ENCODE measurements around the gene DPF3.
"Not testable (repeated sequence)": the region's sequence is repeated elsewhere in the genome, so short reads cannot be mapped to it uniquely, and the experiment has no call there.

The DPF3 gene

DNA sequence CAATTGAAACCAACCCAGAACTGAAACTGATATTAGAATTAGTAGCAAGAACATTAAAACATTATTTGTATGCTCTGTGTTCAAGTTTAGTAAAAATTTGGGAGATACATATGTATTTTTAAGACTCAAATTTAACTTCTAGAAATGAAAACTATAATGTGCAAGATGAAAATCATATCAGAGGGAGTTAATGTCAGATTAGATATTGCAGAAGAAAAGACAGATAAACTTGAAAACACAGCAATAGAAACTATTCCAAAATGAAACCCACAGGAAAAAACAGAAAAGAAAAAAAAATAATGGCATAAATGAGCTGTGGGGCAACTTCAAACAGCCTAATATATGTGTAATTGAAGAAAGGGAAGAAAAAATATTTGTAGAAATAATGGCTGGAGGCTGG lies 134.9 kb downstream of the DPF3 start:
- no peak for DNase-seq

DNA sequence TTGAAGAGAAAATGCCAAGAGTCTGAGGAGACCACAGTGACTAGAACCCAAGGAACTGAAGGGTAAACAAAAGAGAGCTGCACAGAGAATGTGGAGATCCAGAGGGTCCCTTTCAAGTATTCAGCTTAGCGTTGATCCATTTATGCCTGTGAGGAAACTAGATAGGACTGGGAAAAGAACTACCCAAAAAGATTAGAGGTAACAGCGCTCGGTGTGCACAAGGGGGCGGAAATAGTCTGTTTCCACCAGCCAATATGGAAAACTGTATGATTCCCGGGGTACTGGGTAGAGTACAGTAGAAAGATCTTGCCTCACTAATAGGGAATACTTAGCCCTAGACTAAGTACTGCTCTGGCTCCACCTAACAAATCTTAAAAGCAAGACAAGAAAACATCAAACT lies 135.5 kb downstream of the DPF3 start:
- DNase-seq: no peak

DNA sequence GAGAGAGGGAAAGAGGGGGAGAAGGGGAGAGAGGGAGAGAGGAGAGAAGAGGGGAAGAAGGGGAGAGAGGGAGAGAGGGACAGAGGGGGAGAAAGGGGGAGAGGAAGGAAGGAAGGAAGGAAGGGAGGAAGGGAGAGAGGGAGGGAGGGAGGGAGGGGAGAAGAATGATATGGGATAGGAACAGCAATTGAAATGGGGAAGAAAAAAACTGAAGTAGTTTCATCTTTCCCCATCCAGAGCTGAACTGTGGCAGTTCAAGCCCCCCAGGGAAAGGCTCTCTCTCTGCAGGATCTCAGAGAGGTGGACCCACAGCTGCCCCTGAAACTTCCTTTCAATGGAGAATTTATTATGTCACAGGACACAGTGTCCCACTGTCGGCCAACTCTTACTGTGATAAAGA lies 136.9 kb downstream of the DPF3 start:
- DNase-seq: no peak

DNA sequence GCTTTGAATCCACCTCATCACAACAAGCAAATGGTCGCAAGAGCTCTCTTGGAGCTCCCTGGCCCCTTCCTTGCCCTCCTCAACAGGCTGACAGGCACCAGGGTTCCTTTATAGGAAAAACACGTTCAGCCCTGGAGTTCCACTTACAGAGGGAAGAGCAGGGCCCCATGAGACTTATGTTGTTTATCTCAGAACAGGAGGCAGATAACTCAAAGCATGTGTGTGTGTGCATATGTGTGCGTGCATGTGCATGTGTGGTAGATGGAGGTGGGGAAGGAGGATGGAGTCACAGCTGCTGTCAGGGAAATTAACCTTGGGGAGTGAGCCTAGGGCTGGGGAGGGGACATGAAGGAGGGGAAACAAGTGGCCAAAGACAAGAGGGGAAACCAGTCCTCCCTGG lies 138.1 kb downstream of the DPF3 start:
- no peak for DNase-seq

DNA sequence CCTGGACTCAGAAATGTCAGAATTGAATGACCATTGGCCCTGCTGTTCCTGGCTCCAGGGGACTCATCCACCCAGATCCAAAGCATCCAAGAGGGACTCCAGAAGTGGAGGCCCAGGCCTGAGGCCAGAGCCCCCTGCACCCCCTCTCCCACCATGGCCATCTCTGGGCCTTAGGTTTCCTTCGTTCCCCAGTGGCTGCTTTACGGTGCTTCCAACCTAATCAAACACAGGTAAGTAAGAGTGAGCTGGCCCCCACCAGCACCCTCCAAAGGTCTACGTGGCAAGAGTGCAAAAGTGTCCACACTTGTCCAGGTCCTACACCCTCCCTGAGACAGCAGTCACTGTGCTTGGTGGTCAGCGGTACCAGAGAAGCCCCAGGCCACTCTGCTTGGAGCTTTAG lies 139.0 kb downstream of the DPF3 start:
- DNase-seq: no peak

DNA sequence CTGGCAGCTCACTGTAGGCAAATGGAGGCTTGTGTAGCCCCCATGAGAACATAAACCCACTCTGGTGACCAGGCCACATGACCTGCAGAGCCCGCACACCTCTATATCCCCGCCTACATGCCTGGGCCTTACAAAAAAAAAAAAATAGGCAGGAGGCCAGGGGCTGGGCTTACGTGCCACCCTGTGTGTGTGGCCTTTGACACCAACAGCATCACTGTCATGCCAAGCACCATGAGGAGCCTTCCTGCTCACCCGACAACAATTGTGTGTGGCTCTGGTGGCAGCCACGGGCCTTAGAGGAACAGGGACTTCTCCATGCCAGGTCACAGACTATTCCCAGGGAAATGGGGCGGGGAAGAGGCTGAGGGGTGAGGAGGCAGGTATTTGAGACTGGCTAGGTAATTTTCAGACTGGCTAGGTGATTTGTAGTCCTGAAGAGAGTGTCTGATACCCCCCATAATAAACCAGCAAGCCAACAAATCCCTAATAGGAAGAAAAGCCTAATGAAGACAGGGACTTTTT lies 140.0 kb downstream of the DPF3 start:
- no peak for DNase-seq

DNA sequence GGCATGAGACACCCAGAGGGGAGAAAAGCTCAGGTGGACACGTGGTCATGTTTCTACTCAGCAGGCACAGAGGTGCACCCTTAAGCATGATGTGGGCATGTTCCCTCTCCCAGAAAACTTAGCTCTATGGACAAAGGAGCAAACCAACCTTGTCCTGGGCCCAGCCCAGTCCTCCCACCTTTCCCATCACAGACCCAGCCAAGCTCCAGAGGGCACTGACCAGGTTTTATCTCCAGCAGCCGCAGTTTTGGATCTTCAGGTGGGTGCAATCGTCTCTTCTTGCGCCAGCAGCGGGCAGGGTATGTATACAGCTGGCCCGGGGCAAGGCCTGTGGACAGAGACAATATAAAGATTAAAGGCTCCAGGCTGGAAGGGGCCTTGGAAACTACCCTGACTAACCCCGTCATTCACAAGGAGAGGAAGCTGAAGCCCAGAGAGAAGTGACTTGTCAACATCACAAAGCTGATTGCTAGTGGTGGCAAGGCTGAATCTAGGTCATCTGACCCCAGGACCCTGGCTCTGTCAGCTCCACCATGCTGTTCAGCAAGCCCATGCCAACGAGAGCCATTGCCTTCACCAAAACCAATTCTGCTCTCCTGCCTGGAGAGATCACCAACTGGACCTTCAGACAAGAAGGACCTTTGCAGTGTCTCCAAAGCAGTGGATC lies 140.7 kb downstream of the DPF3 start:
- DNase-seq: no peak

DNA sequence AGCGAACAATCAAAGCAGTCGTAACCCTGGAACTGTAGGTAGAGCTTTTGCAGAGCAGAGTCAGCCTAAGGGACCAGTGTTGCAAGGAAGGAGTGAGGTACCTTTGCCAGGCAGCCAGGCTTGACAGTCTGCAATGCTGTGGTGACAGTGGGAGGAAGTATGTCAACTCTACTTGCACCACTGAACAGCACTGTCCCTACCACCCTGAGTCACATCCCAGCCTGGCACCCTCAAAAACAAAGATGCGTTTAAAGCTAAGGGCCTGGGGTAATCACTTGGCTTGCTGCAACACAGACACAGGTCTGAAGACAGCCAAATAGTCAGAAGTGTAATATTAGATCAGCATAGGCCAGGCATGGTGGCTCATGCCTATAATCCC lies 141.9 kb downstream of the DPF3 start:
- no peak for DNase-seq

DNA sequence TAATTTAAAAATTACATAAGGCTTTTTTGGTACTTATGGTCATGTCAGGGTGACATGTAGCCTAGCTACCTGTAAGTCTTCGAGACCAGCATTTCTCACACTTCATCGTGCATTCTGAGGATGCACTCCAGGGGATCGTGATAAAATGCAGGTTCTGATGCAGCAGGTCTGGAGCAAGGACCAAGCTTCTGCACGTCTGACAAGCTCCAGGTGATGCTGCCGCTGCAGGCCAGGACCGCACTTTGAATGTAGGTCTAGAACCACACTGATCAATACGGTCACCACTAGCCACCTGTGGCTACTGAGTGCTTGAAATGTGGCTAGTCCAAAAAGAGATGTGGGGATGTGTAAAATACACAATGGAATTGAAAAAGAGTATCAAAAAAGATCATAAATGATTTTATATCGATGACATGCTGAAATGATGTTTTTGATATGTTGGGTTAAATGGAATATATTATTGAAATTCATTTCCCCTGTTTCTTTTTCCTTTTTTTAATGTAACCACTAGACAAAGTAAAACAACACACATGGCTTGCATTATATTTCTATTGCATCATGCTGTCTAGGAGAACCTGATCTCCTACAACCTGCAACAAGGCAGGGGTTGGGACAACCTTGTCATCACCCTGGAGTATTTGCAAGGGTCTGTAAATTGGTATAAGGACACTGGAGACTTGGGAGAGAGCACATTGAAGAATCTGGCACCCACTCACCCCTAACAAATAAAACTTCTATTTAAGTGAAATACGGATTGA lies 142.4 kb downstream of the DPF3 start:
- DNase-seq: no peak

DNA sequence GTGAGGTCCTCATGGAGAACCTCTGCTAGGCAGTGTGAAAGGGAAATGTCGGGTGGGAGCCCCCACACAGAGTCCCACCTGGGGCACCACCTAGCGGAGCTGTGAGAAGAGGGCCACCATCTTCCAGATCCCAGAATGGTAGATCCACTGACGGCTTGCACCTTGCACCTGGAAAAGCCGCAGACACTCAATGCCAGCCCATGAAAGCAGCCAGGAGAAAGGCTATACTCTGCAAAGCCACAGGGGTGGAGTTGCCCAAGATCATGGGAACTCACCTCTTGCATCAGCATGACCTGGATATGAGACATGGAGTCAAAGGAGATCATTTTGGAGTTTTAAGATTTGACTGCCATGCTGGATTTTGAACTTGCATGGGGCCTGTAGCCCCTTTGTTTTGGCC lies 145.0 kb downstream of the DPF3 start:
- not testable (repeated sequence) for DNase-seq

DNA sequence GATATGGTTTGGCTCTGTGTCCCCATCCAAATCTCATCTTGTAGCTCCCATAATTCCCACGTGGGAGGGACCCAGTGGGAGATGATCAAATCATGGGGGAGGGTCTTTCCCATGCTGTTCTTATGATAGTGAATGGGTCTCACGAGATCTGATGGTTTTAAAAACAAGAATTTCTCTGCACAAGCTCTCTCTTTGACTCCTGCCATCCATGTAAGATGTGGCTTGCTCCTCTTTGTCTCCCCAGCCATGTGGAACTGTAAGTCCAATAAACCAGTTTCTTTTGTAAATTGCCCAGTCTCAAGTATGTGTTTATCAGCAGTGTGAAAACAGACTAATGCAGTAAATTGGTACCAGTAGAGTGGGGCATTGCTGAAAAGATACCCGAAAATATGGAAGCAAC lies 146.2 kb downstream of the DPF3 start:
- DNase-seq: no peak

DNA sequence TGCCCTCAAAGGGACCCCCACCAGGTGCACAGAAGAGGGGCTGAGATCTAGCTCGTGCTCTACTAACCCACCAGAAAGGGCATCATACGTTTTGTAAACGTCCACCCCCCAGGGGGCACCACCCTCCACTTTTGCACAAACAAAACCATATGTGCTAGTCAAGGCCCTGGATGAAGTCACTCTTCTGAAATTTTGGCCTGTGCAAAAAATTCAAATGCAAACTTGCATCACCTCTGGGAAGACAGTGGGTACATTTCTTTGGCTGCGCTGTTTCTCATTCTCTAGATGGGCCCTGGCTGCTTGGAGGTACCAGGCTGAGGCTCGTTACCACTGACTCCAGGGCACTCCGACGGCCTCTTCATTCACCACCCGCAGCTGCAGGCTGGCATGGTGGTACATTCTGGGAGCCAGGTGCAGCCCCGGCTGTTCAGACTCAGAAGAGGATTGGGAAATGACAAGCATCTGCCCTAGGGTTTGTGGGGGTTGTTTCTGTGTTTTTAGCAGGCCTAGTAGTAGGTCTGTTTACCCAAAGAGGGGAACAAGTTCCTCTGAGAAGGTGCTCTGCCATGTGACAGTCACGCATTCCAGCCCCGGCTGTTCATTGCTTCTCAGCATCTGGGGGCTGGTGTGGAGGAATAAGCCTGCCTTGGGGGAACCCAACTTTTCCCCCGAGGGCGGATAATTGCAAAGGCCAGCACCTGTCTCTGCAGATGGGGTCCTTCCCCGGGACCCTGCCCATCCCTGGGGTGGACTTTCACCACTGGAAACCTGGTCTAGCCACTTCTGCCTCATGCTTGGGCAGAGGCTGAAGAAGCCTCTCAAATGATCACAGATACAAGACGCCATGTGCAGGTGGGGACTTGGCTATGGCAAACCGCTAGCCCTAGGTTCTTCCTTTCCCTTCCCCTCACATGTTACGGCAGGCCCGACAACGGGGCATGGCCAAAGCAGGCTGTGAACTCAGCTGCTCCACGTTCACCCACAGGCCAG lies 147.6 kb downstream of the DPF3 start:
- DNase-seq: no peak

DNA sequence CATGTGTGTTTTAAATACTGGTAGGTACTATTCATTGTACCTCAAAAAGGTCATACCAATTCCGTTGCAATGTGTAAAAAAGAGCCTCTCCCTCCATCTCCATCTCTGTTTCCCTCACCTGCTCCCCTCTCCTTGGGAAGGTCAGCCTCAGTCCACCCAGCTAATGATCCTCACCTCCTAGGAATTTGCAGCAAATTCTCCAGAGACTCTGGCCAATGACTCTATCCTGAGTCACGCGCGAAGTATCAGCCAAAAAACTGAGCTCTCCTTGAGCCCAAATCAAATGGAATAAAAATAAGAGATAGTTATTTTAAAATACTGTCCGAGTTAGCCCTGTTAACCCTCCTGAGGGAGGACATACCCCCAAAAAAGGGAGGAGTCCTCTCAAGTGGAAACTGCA lies 148.4 kb downstream of the DPF3 start:
- DNase-seq: no peak

DNA sequence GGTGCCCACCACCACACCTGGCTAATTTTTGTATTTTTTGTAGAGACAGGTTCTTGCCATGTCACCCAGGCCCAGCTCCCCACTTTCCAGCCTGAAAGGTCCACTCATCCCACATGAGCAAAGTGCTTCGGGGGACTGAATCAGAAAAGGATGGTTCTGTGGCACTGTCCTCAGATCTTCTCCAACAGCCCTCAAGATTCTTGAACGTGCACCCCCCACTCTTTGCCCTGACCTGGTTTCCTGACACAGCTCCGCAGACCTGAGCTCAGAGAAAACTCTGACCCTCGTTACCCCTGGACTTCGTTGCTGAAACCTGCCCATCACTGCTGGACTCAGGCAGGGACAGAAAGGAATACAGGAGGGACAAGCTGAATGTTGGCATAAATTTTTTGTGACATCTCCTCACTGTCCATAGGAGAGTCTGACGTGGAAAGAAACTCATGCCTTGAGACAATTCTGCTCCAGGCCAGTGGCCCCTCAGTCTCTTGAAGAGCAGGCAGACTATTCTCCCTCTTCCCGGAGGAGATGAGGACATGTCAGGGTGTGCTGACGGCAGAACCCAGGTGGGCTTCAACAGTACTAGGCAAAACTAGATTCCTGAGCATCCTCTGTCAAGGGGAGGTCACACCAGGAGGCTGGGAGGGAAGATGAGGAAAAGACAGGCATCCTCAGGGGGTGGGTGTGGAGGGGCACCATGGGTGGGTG lies 149.3 kb downstream of the DPF3 start:
- DNase-seq: no peak

DNA sequence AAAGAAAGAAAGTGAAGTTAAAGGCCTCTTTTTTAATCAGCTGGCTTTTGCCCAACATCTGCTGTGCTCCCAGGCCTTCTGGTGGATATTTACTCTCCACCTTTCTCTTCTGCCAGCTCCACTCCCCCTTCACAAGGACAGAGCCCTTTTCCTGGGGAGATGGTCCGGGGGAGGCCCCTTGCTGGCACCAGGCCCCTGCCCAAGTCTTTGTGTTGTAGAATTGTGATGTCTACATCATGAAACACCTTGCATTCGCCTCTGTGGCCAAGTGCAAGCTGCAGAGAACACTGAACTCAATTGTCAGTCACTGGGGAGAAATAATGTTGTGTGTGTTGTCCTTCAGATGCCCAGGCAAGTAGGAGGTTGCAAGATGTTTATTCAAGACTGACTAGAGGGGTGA lies 150.3 kb downstream of the DPF3 start:
- no peak for DNase-seq

DNA sequence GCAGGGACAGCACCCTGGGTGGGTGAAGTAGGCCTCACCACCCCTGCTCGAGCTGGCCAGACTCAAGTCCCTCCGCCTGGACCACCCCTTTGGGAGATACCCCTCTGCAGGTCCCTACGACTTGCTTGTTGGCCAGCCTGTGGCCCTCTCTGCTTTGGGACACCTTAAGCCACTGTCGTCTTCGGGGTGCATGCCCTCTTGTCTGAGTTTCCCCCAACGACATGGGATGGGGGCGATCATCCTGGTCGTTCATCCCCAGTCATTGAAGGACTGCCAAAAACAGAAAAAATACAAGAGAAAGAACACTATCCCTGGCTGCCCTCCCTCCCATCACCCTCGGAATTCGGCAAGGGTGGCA lies 151.1 kb downstream of the DPF3 start:
- DNase-seq: no peak

DNA sequence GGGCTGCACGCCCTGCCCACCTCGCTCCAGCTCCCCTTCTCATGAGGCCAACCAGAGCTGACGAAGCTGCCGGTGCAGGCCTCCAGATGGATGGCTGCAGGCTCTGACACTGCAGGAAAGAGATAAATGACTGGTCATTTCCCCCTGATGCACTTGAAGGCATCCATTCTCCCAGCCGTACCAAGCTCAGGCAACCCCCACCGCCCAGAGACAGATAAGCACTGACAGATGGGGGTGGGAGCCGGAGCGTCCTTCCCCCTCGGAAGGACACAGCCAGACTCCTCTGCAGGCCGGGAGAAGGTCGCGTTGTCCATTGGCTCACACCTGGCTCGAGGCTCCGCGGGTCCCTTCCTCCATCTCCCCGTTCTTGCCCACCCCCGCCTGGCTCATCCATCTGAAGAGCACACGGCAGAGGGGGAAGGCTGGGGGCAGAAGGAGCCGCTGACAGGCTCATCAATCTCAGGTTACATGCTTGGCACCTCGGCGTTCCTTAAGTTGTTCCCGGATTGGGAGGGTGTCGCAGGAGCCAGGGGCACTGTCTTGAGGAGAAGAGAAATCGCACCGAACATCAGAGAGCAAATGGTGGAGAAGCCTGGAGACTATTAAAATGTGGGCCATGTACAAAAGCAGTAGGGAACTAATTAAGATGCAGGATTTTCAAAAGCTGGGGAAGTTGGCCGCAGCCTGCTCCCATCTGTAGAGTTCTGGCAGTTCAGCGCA lies 151.6 kb downstream of the DPF3 start:
- no peak for DNase-seq

DNA sequence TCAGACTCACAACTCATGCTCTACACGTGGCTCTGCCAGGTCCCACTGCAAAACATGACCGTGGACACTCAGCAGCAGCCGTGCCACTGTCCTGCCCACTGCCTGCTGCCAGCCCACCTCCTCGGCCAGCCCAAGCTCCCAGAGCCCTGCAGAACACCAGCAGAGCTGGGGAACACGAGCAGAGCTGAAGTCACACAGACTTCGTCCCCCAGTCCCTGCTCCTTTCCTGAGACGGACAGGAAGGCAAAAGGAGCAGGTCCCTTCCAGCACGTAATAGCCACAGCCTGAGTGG lies 152.1 kb downstream of the DPF3 start:
- no peak for DNase-seq

DNA sequence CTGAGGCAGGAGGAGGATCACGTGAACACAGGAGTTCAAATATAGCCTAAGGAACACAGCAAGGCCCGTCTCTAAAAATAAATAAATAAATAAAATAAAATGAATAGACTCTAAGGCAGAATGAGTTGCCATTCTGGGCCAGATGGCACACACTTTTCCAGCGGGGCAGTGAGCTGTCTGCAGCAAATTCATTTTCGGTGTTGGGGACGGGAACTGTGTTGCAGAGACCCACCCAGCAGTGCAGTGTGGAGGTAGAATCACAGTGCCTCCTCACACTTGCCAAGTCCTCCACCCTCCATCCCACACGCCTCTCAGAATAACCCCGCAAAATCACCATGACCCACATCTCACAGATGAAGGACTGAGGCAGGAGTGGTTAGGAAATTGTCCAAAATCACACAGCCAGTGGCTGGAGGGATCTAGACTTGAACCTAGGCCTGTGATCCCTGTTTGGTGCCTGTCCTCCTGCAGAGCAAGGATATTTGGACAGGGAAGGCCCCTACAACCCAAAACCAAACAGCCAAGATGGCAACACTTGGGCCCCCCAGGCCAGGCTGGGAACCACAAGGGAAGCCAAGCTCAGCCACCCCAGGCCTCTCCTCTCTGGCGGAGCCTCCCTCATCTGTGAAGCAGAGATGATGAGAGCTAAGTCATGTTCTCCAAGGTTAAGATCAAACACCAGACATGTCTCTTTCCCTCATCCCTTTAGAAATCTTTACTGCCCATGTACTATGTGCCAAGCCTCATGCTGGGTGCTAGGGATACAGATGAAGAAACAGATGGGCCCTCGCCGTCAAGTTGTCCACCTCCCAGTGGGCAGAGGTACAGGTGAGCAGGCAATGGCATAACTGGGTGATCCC lies 152.7 kb downstream of the DPF3 start:
- no peak for DNase-seq

DNA sequence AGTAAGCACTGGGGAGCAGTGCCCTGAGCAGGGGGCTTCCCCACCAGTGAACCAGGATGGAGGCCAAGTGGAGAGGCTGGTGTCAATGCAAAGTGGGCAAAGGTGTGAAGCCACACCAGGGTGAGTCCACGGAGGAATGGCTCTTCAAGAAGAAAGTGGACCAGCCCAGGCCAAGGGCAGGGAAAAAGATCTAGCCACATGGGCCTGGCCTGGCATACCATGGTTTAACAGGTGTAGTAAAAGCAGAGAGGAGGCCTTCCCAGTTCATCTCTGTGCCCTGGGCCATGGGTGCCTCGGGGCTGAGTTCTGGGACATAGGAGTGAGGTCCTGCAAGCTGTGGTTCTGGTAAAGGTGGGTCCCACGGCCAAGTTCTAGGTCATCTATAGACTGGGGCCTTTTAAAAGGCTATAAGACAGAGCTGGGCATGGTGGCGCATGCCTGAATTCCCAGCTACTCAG lies 153.4 kb downstream of the DPF3 start:
- DNase-seq: no peak
